Activated CD8-positive, alpha-beta memory T cell treated with anti-CD3 and anti-CD28 coated beads, Interleukin-2, amount 50 U/mL, for 24 hours (primary cell): ENCODE results near the gene GRM2.
"Not testable (repeated sequence)": the region's sequence is repeated elsewhere in the genome, so short reads cannot be mapped to it uniquely, and the experiment has no call there.

Experiments used
- DNase-seq: peaks from one replicate; pipeline ENCODE4 v3.0.0-alpha.2; 2020; ENCODE audit errors: extremely low read depth

The GRM2 gene

GRCh38 chr3:51722362-51722761, 15.5 kb downstream of the GRM2 start:
- no peak for DNase-seq

- no peak for DNase-seq
These were observed 20.6 kb downstream of the GRM2 start for GRCh38 chr3:51727500-51727899.

GRCh38 chr3:51729042-51729633, 22.3 kb downstream of the GRM2 start:
- DNase-seq = no peak

GRCh38 chr3:51733859-51734571, 27.1 kb downstream of the GRM2 start:
- no peak for DNase-seq

- no peak for DNase-seq
These were observed 27.7 kb downstream of the GRM2 start for GRCh38 chr3:51734572-51734907.

- no peak for DNase-seq
These were observed 28.2 kb downstream of the GRM2 start for GRCh38 chr3:51735039-51735438.

- no peak for DNase-seq
These were observed 29.1 kb downstream of the GRM2 start for GRCh38 chr3:51735950-51736349.

- no peak for DNase-seq
These were observed 32.2 kb downstream of the GRM2 start for GRCh38 chr3:51739110-51739509.

GRCh38 chr3:51742320-51742719, 35.5 kb downstream of the GRM2 start:
- DNase-seq = not testable (repeated sequence)

GRCh38 chr3:51742978-51743377, 36.1 kb downstream of the GRM2 start:
- not testable (repeated sequence) for DNase-seq

- no peak for DNase-seq
These were observed 41.0 kb downstream of the GRM2 start for GRCh38 chr3:51747840-51748239.

- DNase-seq = no peak
These were observed 41.5 kb downstream of the GRM2 start for GRCh38 chr3:51748327-51748726.

GRCh38 chr3:51750878-51751277, 44.0 kb downstream of the GRM2 start:
- no peak for DNase-seq

GRCh38 chr3:51751287-51751686, 44.4 kb downstream of the GRM2 start:
- no peak for DNase-seq

GRCh38 chr3:51753763-51754750, 47.2 kb downstream of the GRM2 start:
- DNase-seq = not testable (repeated sequence)

- DNase-seq = no peak
These were observed 52.3 kb downstream of the GRM2 start for GRCh38 chr3:51759203-51759602.
